Measurements from ENCODE around the gene UMPS. TPM values are rescaled to one million over a fixed set of nuclear protein-coding genes. Genes with fewer than 3 reads are reported as not detected.
A peak's percentile ranks its signal among the peaks of the same experiment; 100 is the strongest.

Gene UMPS
- total and polyA plus RNA-seq, 12 donors = 3.1 to 14.4 (median 7.2) TPM

DNA sequence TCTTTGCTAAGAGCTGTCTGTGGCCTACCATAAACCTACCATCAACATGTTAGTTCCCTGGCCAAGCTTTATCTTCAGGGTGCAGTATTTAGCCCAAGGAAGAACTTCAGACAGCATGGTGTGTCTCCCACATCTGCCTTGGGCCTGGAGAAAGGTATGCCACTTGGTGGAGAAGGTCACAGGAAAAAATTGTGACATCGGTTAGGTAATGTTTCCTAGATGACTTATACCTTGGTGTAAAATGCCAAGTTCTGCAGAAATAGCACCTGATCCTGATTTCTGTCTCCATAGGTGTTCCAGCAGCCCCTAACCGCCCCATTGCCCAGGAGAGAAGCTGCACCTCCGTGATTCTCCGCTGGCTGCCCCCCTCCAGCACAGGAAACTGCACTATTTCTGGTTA lies 33.0 kb upstream of the UMPS start:
- no peaks in the 10 kb centered on the region for H3K27me3 ChIP-seq
- peaks cover 0 to 15% (median 5%) of the 10 kb centered on the region in 9 donors for H3K4me1 ChIP-seq
- no peak for ATAC-seq
- H3K4me3 ChIP-seq = no peak overlapping the region
- intact Hi-C loops (cut with DNase I) = no loop called here
- no peak for DNase-seq
- peaks cover 0 to 11% (median 0%) of the 10 kb centered on the region in 9 donors for H3K36me3 ChIP-seq
- TF ChIP-seq, protein P1, sequence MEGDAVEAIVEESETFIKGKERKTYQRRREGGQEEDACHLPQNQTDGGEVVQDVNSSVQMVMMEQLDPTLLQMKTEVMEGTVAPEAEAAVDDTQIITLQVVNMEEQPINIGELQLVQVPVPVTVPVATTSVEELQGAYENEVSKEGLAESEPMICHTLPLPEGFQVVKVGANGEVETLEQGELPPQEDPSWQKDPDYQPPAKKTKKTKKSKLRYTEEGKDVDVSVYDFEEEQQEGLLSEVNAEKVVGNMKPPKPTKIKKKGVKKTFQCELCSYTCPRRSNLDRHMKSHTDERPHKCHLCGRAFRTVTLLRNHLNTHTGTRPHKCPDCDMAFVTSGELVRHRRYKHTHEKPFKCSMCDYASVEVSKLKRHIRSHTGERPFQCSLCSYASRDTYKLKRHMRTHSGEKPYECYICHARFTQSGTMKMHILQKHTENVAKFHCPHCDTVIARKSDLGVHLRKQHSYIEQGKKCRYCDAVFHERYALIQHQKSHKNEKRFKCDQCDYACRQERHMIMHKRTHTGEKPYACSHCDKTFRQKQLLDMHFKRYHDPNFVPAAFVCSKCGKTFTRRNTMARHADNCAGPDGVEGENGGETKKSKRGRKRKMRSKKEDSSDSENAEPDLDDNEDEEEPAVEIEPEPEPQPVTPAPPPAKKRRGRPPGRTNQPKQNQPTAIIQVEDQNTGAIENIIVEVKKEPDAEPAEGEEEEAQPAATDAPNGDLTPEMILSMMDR (IDR thresholded peaks at IDR 0.05) = no peak
- 89 to 98% methylated on average over 4 of the region's 4 CpGs for WGBS, 2 donors
- no peaks in the 10 kb centered on the region for H3K9me3 ChIP-seq
- no peak overlapping the region for H3K27ac ChIP-seq

DNA sequence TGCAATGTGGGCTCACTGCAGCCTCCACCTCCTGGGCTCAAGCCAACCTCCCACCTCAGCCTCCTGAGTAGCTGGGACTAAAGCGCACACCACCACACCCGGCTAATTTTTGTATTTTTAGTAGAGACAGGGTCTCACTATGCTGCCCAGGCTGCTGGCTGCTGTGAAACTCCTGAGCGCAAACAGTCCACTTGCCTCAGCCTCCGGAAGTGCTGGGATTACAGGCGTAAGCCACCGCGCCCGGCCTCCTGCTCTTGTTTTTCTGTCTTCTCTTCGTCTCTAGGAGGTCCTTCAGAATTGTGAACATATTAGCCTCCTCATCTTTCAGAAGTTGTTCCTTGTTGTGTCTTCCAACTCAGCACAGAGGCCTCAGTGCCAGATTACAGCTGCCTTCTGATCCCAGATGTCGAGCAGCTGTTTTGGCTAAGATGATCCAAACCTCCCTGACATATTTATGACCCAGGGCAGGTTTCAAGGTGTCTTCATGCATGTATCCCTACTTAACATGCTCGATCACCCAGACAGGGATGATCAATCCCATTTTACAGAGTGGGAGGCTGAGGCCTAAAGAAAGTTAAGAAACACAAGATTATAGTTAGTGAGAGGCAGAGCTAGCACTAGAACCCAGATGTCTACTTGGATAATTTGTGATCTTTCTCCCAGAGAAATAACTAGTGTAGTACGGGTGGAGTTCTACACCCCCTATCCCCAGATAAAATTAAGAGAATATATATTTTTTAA lies 32.1 kb upstream of the UMPS start:
- Histone ChIP-seq H3K9me3 (no peaks in the 10 kb centered on the region), H3K27me3 (no peaks in the 10 kb centered on the region), H3K4me1 (peaks cover 0 to 15% (median 5%) of the 10 kb centered on the region in 9 donors), H3K27ac (no peak overlapping the region), H3K4me3 (no peak overlapping the region), H3K36me3 (peaks cover 0 to 11% (median 0%) of the 10 kb centered on the region in 9 donors)
- ATAC-seq (no peak), DNase-seq (no peak)
- TF ChIP-seq, protein P1 (IDR thresholded peaks at IDR 0.05) = no peak
- 89 to 91% methylated on average over 12 of the region's 12 CpGs for WGBS, 2 donors
- intact Hi-C loops (cut with DNase I) = no loop called here

DNA sequence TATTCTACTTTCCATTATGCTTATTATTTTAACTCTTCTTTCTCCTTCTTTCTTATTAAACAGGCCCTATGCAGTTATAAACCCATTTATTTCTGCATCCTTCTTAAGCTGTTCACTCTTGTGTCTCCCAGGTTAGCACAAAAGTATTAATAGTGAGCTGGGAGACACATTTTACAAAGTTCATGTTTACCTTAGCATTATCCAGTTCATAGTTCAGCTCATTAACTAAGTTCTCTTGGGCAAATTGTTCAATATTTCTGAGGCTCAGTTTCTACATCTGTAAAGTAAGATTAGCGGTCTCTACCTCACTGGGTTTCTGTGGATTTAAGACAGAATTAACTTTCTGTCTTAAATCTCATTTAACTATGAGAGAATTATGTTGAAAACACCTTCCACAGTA lies 31.2 kb upstream of the UMPS start:
- DNase-seq (no peak), ATAC-seq (no peak)
- H3K27ac ChIP-seq = peak overlapping the region in 5 of 10 donors; percentile 12 to 73 (median 34)
- intact Hi-C loops (cut with DNase I) = no loop called here
- H3K27me3 ChIP-seq = no peaks in the 10 kb centered on the region
- H3K9me3 ChIP-seq = no peaks in the 10 kb centered on the region
- peaks cover 0 to 15% (median 5%) of the 10 kb centered on the region in 9 donors for H3K4me1 ChIP-seq
- WGBS, 2 donors = 99 to 100% methylated on average over 1 of the region's 1 CpG
- H3K4me3 ChIP-seq = no peak overlapping the region
- TF ChIP-seq, protein P1 (IDR thresholded peaks at IDR 0.05) = no peak
- peaks cover 0 to 11% (median 0%) of the 10 kb centered on the region in 9 donors for H3K36me3 ChIP-seq

DNA sequence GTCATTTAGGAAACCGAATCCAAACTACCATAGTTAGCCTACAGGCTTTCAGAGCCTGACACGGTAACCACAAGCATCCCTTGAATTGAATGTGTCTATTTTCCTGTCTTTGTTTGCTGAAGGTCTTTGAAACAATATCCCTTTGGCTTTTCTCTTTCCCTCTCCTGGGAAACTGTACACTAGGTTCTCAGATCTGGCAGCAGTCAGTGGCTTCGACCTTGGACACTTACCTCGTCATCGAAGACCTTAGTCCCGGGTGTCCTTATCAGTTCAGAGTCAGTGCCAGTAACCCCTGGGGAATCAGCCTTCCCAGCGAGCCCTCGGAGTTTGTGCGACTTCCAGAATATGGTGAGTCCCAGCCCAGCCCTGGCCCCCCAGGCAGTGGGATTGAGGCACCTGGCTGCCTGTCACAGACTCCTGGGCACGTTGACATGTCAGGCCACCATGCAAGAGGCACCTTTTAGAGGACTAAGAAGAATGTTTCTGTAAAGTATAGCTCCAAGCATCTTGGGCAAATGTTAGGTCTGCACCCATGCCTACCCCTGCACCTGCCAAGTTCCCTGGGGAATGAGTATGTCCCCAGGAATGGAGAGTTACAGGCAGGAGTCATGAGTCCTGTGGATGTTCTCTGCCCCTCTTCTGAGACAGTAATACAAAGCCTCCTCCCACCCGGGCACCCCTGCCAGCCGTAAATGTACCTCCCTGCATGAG lies 30.4 kb upstream of the UMPS start:
- H3K27ac ChIP-seq = peak overlapping the region in 9 of 10 donors; percentile 5 to 73 (median 28)
- whole genome bisulfite sequencing, 2 donors = 34 to 38% methylated on average over 12 of the region's 12 CpGs
- TF ChIP-seq, protein P1 (IDR thresholded peaks at IDR 0.05) = no peak
- ATAC-seq = peak; percentile 53 to 97 (median 80)
- H3K4me3 ChIP-seq = no peak overlapping the region
- peaks cover 0 to 11% (median 0%) of the 10 kb centered on the region in 9 donors for H3K36me3 ChIP-seq
- DNase-seq = peak in 1 of 2 donors; percentile 16
- no peaks in the 10 kb centered on the region for H3K27me3 ChIP-seq
- peaks cover 0 to 15% (median 5%) of the 10 kb centered on the region in 9 donors for H3K4me1 ChIP-seq
- no peaks in the 10 kb centered on the region for H3K9me3 ChIP-seq
- intact Hi-C loops (cut with DNase I) = no loop called here

Measured in heart right ventricle (tissue), 16 donors.